K562 (cell line): ENCODE measurements around the gene KCNQ2. TPM values are rescaled to one million over a fixed set of nuclear protein-coding genes. Genes with fewer than 3 reads are reported as not detected.

Experiments
- ATAC-seq: fragments of 200-7000 bp; cut with Tn5 transposase; 3 replicates; pipeline ENCODE4 v1.9.1; 2020; ENCODE audit warnings: moderate library complexity
- BruUV-seq: library from RNA; stranded (reverse); fragments of 400-500 nt; replicated peaks from 2 replicates; lab custom pipeline; 2021; lab: Mats Ljungman, UMichigan
- CTCF ChIA-PET: fragments of 300-600 bp; formaldehyde crosslinking; extraction: SDS; loops from one replicate; lab custom pipeline; 2021; ENCODE audit warnings: low intra/inter-chr PET ratio; lab: Yijun Ruan, JAX
- POLR2A ChIA-PET: fragments of 300-600, 350-650 bp; sonication (Branson Sonifier 250); formaldehyde crosslinking; extraction: SDS; loops from one replicate; lab custom pipeline; 2021; ENCODE audit warnings: antibody characterized with exemption, inconsistent platforms; lab: Yijun Ruan, JAX
- DNase-seq, 4 experiments: peaks; one replicate each; pipeline versions ENCODE4 v3.0.0 to v3.0.0-alpha.2; 2011 to 2018; ENCODE audit warnings: low spot score in 3 of 4, mixed read lengths in 3 of 4; ENCODE audit errors: extremely low read depth in 1 of 4
- FAIRE-seq: peaks from 2 replicates; lab custom pipeline; 2011; peaks lifted over from hg19 to GRCh38; lab: Jason Lieb, UNC
- H2AFZ ChIP-seq: 2 replicates; pipeline ENCODE4 v1.6.0; 2011; ENCODE audit warnings: low read depth, low read length, control low read depth, inconsistent platforms
- H3K27ac ChIP-seq: fragments of 200-600 bp; 3 replicates; pipeline ENCODE4 v1.8.0; 2011; ENCODE audit warnings: low read depth, mild to moderate bottlenecking, control low read depth, inconsistent platforms, low read length, moderate library complexity, mixed read lengths; ENCODE audit errors: extremely low read depth
- H3K27me3 ChIP-seq, 2 experiments: fragments of 300-600 bp in 1 of 2; 2 replicates in 1 of 2; 3 replicates in 1 of 2; pipeline versions ENCODE4 v1.6.0 to v1.8.0; 2011; ENCODE audit warnings: inconsistent platforms in 2 of 2, low read length in 2 of 2, mild to moderate bottlenecking in 1 of 2, mixed read lengths in 1 of 2, moderate library complexity in 1 of 2; ENCODE audit not compliant: control insufficient read depth in 2 of 2, insufficient read depth in 2 of 2
- H3K36me3 ChIP-seq: fragments of 300-600 bp; 3 replicates; pipeline ENCODE4 v1.8.0; 2011; ENCODE audit warnings: mild to moderate bottlenecking, low read length, inconsistent platforms; ENCODE audit not compliant: control insufficient read depth, insufficient read depth
- H3K4me1 ChIP-seq, 2 experiments: fragments of 200-600 bp in 1 of 2; replicated peaks in 1 of 2; 2 replicates in 1 of 2; 3 replicates in 1 of 2; pipeline versions ENCODE4 v1.5.1 to v1.8.0; 2011; ENCODE audit warnings: inconsistent platforms in 2 of 2, low read length in 2 of 2, mild to moderate bottlenecking in 1 of 2, mixed read lengths in 1 of 2, moderate library complexity in 1 of 2; ENCODE audit not compliant: control insufficient read depth in 2 of 2, insufficient read depth in 2 of 2
- H3K4me2 ChIP-seq: 2 replicates; pipeline ENCODE4 v1.6.1; 2011; ENCODE audit warnings: low read length, control low read depth, inconsistent platforms, mixed read lengths; ENCODE audit not compliant: insufficient read depth
- H3K4me3 ChIP-seq: fragments of 200-600 bp; sonication (generic), shearing (Covaris generic); 2 replicates; pipeline ENCODE4 v1.5.1; 2016; ENCODE audit warnings: control low read depth, inconsistent platforms
- H3K79me2 ChIP-seq: fragments of 200-600 bp; 3 replicates; pipeline ENCODE4 v1.8.0; 2011; ENCODE audit warnings: low read length, inconsistent platforms; ENCODE audit not compliant: control insufficient read depth, insufficient read depth
- H3K9ac ChIP-seq, 2 experiments: 2 replicates each; pipeline versions ENCODE4 v1.6.0 to v1.6.1; 2011; ENCODE audit warnings: low read depth in 2 of 2, low read length in 2 of 2, control low read depth in 1 of 2, inconsistent platforms in 1 of 2, mild to moderate bottlenecking in 1 of 2, mixed read lengths in 1 of 2; ENCODE audit not compliant: insufficient read depth in 1 of 2
- H3K9me1 ChIP-seq: one replicate; pipeline ENCODE4 v1.6.0; 2011; ENCODE audit warnings: inconsistent platforms, mild to moderate bottlenecking, low read length, moderate library complexity; ENCODE audit not compliant: control insufficient read depth, insufficient read depth
- H3K9me3 ChIP-seq: replicated peaks from 2 replicates; pipeline ENCODE4 v1.5.1; 2011; ENCODE audit warnings: low read depth, low read length, inconsistent platforms; ENCODE audit not compliant: control insufficient read depth, insufficient read depth
- H4K20me1 ChIP-seq: replicated peaks from 2 replicates; pipeline ENCODE4 v1.6.1; 2011; ENCODE audit warnings: low read length, inconsistent platforms, mixed read lengths; ENCODE audit not compliant: control insufficient read depth, insufficient read depth
- CHD1 ChIP-seq: fragments of 200-600 bp; sonication (generic); IDR thresholded peaks from one replicate; pipeline ENCODE4 v1.6.1; 2012; ENCODE audit warnings: mild to moderate bottlenecking, moderate library complexity, low read length, inconsistent platforms
- WGBS: fragments of 100-300 bp; shearing (Covaris generic); methylation state at CpG from one replicate; pipeline ENCODE4 v1.1.6; 2016; ENCODE audit warnings: low coverage, mixed read lengths; ENCODE audit not compliant: insufficient coverage; ENCODE audit errors: missing lambda C conversion rate; 5-methylcytosine and 5-hydroxymethylcytosine counted together
- in situ Hi-C: fragments of 300-500 bp; cut with MboI; formaldehyde crosslinking; loops from 4 replicates; pipeline ENCODE4 v1.15.0; 2018; ENCODE audit warnings: inconsistent platforms, mixed read lengths
- intact Hi-C: fragments of 100-400 bp; cut with micrococcal nuclease; formaldehyde crosslinking; loops from 2 replicates; pipeline ENCODE4 v1.14.2; 2022
- polyA plus RNA-seq, 8 experiments: library from polyadenylated mRNA; depleted of rRNA in 4 of 8; stranded (reverse) in 5 of 8; unstranded in 3 of 8; fragments of >200 nt; fragmentation: Nextera tagmentation in 2 of 8; fragmentation: Illumina TruSeq in 1 of 8; extraction: Ambion mirVana in 2 of 8; extraction: Trizol in 1 of 8; gene quantifications; 2 replicates each; pipeline versions ENCODE4 v1.2.1 to v1.2.3, GENCODE V29; 2011 to 2014; ENCODE audit warnings: inconsistent platforms in 1 of 8, missing spikeins in 1 of 8
- total RNA-seq, 7 experiments: library from RNA; depleted of rRNA in 6 of 7; stranded (reverse); fragments of >200 nt in 6 of 7; fragmentation: Illumina TruSeq in 2 of 7; extraction: Trizol in 2 of 7; gene quantifications; 2 replicates each; pipeline versions ENCODE4 v1.2.1 to v1.2.3, GENCODE V29; 2011 to 2021; ENCODE audit warnings: low replicate concordance in 1 of 7
- TF ChIP-seq, protein P1 (sequence below): fragments of 250-450 bp; sonication (Bioruptor Pico); IDR thresholded peaks from 2 replicates; pipeline ENCODE4 v1.4.0; 2020; ENCODE audit warnings: mild to moderate bottlenecking, moderate library complexity

The KCNQ2 gene
- total and polyA plus RNA-seq, 9 of the 15 experiments (the other 6 are each of a cell fraction or from before 2014, with no cell fraction given) = 0.13 to 0.16 TPM; not detected in 7

DNA sequence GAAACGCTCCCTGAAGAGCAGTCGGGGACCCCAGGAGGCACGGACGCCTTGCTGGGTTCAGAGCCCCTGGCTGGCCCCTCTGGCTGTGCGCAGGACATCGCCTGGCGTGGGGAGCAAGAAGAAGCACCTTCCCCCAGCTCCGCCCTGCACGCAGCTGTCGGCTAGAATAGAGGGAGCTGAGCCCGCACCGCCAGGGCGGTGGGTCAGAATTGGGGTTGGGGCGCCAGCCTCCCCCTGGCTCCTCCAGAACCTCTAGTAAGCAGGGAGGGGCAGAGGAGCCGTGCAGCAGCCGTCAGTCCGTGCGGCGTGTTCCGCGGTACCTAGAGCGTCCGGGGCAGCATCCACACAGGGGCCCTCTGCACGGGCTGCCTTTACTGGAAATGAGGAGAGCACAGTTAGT lies 53.2 kb downstream of the KCNQ2 start:
- intact Hi-C loops = no loop called here
- H3K4me3 ChIP-seq = no peak overlapping the region
- no peak overlapping the region for H3K4me2 ChIP-seq
- no peaks in the 10 kb centered on the region for H3K9me1 ChIP-seq
- ChIA-PET CTCF (no interaction called here), POLR2A (interaction anchor here (0.7 kb wide), 1 partner anchor 142 kb away, joined by 3 read pairs; no protein-coding TSS in a partner anchor)
- H3K36me3 ChIP-seq = no peaks in the 10 kb centered on the region
- no peak overlapping the region for H2AFZ ChIP-seq
- H3K9me3 ChIP-seq = no peaks in the 10 kb centered on the region
- WGBS = 14% methylated on average over 15 of the region's 24 CpGs
- H3K9ac ChIP-seq = no peak overlapping the region
- FAIRE-seq (no peak), ATAC-seq (no peak), DNase-seq (no peak)
- no TSS peak for BruUV-seq
- no peaks in the 10 kb centered on the region for H3K79me2 ChIP-seq
- H4K20me1 ChIP-seq = no peaks in the 10 kb centered on the region; the same call in none of the 2 replicates
- peaks cover 0 to 50% of the 10 kb centered on the region in 2 experiments; a peak in 2 of 5 replicates for H3K4me1 ChIP-seq
- TF ChIP-seq, protein P1, sequence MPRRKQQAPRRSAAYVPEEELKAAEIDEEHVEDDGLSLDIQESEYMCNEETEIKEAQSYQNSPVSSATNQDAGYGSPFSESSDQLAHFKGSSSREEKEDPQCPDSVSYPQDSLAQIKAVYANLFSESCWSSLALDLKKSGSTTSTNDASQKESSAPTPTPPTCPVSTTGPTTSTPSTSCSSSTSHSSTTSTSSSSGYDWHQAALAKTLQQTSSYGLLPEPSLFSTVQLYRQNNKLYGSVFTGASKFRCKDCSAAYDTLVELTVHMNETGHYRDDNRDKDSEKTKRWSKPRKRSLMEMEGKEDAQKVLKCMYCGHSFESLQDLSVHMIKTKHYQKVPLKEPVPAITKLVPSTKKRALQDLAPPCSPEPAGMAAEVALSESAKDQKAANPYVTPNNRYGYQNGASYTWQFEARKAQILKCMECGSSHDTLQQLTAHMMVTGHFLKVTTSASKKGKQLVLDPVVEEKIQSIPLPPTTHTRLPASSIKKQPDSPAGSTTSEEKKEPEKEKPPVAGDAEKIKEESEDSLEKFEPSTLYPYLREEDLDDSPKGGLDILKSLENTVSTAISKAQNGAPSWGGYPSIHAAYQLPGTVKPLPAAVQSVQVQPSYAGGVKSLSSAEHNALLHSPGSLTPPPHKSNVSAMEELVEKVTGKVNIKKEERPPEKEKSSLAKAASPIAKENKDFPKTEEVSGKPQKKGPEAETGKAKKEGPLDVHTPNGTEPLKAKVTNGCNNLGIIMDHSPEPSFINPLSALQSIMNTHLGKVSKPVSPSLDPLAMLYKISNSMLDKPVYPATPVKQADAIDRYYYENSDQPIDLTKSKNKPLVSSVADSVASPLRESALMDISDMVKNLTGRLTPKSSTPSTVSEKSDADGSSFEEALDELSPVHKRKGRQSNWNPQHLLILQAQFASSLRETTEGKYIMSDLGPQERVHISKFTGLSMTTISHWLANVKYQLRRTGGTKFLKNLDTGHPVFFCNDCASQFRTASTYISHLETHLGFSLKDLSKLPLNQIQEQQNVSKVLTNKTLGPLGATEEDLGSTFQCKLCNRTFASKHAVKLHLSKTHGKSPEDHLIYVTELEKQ = no peak
- no peak for TF ChIP-seq CHD1
- no peak overlapping the region for H3K27ac ChIP-seq
- in situ Hi-C loops = no loop called here
- peaks cover 67 to 94% of the 10 kb centered on the region in 2 experiments; a peak in 4 of 5 replicates for H3K27me3 ChIP-seq
